Choroid plexus epithelial cell (primary cell): ENCODE results near the gene FGF1.

ENCODE experiments used
- DNase-seq: peaks from one replicate; pipeline ENCODE4 v3.0.0-alpha.2; 2010; ENCODE audit warnings: low read depth
- H3K4me3 ChIP-seq: 2 replicates; pipeline ENCODE4 v1.5.1; 2011; ENCODE audit warnings: low read depth, mild to moderate bottlenecking, control low read depth, low read length, moderate library complexity
- CTCF ChIP-seq: conservative IDR thresholded peaks from 2 replicates; pipeline ENCODE4 v1.5.1; 2011; ENCODE audit warnings: low read depth, mild to moderate bottlenecking, control low read depth, inconsistent platforms, low read length, moderate library complexity

FGF1 gene

GRCh38 chr5:142688281-142688989 lies 2.5 kb upstream of the FGF1 start:
- H3K4me3 ChIP-seq: no peak overlapping the region
- no peak for TF ChIP-seq CTCF
- no peak for DNase-seq

- DNase-seq: no peak
- no peak overlapping the region for H3K4me3 ChIP-seq
- TF ChIP-seq CTCF: no peak
These were observed 1.1 kb upstream of the FGF1 start for GRCh38 chr5:142686968-142687367.

GRCh38 chr5:142686210-142686734 lies 382 bp upstream of the FGF1 start:
- no peak overlapping the region for H3K4me3 ChIP-seq

GRCh38 chr5:142684508-142685041 lies 1.3 kb downstream of the FGF1 start:
- peak; percentile 4 for DNase-seq
- no peak overlapping the region for H3K4me3 ChIP-seq
- TF ChIP-seq CTCF: no peak

More at GRCh38 chr5:142686210-142686734, 382 bp upstream of the FGF1 start:
- no peak for TF ChIP-seq CTCF
- peak; percentile 60 for DNase-seq

GRCh38 chr5:142683881-142684505 lies 1.9 kb downstream of the FGF1 start:
- no peak overlapping the region for H3K4me3 ChIP-seq
- TF ChIP-seq CTCF: no peak
- no peak for DNase-seq

GRCh38 chr5:142683116-142683515 lies 2.8 kb downstream of the FGF1 start:
- no peak overlapping the region for H3K4me3 ChIP-seq
- DNase-seq: no peak
- no peak for TF ChIP-seq CTCF
